ENCODE results near the gene ADCY3.

GRCh38 chr2:24877646-24878045, 42.4 kb downstream of the ADCY3 start:
- TF ChIP-seq, protein P1, sequence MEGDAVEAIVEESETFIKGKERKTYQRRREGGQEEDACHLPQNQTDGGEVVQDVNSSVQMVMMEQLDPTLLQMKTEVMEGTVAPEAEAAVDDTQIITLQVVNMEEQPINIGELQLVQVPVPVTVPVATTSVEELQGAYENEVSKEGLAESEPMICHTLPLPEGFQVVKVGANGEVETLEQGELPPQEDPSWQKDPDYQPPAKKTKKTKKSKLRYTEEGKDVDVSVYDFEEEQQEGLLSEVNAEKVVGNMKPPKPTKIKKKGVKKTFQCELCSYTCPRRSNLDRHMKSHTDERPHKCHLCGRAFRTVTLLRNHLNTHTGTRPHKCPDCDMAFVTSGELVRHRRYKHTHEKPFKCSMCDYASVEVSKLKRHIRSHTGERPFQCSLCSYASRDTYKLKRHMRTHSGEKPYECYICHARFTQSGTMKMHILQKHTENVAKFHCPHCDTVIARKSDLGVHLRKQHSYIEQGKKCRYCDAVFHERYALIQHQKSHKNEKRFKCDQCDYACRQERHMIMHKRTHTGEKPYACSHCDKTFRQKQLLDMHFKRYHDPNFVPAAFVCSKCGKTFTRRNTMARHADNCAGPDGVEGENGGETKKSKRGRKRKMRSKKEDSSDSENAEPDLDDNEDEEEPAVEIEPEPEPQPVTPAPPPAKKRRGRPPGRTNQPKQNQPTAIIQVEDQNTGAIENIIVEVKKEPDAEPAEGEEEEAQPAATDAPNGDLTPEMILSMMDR (IDR thresholded peaks at IDR 0.05; ENCODE audit: borderline replicate concordance, extremely low read depth, low read length, poor library complexity, severe bottlenecking): no peak
- no peak for TF ChIP-seq EZH2 (IDR thresholded peaks at IDR 0.05; ENCODE audit: borderline replicate concordance, low read depth, low read length, severe bottlenecking)

All from DND-41 (cell line).